Epidermal melanocyte (primary cell): ENCODE results near the gene CD96.
"Not testable (repeated sequence)": the region's sequence is repeated elsewhere in the genome, so short reads cannot be mapped to it uniquely, and the experiment has no call there.

Experiments
- DNase-seq: peaks from one replicate; pipeline ENCODE4 v3.0.0; 2011; ENCODE audit warnings: low spot score; ENCODE audit not compliant: insufficient read length

CD96 gene

DNA sequence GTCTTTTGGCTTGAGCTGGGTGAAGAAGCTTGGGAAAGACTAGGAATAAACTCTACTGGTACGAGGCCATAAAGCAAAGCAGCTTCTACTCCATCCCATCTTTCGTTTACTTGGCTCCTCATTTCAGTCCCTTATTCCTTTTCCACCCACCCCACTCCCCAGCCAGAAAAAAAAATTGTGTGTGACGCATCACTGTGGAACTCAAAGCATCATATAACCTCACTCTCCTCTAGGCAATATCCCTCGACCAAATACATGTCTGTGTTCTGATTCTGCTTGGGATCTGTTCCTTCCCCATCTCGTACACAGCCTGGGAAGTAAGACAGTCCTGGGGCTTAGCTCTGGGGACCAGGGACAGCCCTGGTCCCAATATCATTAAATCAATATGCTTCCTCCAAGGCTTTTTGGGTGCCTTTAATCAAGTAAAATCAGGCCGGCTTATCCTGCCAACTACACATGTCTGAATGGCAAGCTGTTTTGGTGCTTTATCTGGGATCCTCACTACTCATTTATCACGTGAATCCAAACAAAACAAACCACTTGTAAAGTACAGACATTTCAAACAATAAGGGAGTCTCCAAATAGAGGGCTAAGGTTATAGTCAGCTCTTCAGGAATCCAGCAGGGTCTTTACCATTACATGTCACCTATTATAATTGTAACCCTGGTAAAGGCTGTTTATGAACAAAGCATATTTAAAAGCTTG lies 128.1 kb downstream of the CD96 start:
- no peak for DNase-seq

GRCh38 chr3:111672461-111672860 lies 130.5 kb downstream of the CD96 start:
- DNase-seq = not testable (repeated sequence)

DNA sequence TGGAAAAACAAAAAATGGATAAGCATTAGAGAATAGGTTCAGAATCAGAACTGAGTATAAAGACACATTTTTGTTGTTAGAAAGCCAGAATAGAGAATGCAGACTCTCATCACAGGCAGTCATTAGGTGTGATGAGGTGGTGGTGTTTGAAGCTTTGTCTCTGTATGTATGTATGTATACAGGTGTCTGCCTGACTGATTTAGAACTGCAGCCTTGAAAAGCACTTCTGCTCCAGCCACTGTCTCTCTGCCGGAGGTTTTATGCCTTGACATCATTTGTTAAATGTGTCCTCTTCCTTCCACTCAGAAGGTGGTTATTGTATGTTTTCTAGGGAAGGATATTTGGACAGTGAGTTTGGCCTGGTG lies 133.8 kb downstream of the CD96 start:
- DNase-seq = no peak

- no peak for DNase-seq
Observed at GRCh38 chr3:111676211-111677006, 134.4 kb downstream of the CD96 start.

- DNase-seq = no peak
Observed at GRCh38 chr3:111677007-111677392, 135.0 kb downstream of the CD96 start.

GRCh38 chr3:111681661-111682426 lies 139.8 kb downstream of the CD96 start:
- DNase-seq = no peak

DNA sequence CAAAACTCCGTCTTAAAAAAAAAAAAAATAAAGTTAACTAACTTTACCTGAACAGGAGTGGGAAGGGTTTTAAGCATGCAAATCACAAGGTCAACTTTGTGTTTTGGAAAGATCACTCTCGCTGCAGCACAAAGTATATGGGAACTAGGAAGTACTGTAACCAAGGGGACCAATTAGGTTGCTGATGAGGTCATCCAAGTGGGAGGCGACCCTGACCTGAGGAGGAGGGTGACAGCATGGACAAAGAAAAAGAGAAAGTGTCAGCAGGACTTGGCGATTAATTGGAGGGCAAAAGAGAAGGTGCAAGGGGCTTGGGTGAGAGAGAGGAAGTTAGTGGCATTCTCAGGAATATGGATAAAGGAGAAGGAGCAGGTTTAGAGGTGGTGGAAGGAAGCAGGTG lies 142.6 kb downstream of the CD96 start:
- DNase-seq = no peak

DNA sequence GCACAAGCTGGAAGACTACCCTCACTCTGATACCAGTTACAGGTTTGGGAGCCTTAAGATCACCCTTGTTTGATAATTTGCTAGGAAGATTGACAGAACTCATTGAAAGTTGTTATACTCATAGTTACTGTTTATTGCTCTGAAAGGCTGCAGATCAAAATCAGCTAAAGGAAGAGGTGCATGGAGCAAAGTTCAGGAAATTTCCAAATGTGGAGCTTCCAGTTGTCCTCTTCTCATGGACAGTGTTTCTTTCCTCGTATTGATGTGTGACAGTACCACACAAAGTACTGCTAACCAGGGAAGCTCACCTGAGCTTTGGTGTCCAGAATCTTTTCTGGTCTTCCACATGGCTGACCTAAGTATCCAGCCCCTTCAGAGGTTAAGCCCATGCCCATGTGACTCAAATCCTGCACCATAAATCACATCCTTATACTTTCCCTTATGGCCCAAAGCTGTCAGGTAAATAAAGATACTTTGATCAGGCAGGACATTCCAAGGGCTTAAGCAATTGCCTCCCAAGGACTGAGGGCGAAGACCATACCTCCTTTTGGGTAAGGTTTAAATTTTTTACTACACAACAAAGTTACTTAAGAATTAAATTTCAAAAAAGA lies 146.3 kb downstream of the CD96 start:
- DNase-seq = no peak

- DNase-seq = no peak
Observed at GRCh38 chr3:111690242-111690641, 148.2 kb downstream of the CD96 start.

- DNase-seq = no peak
Observed at GRCh38 chr3:111691293-111691909, 149.4 kb downstream of the CD96 start.

DNA sequence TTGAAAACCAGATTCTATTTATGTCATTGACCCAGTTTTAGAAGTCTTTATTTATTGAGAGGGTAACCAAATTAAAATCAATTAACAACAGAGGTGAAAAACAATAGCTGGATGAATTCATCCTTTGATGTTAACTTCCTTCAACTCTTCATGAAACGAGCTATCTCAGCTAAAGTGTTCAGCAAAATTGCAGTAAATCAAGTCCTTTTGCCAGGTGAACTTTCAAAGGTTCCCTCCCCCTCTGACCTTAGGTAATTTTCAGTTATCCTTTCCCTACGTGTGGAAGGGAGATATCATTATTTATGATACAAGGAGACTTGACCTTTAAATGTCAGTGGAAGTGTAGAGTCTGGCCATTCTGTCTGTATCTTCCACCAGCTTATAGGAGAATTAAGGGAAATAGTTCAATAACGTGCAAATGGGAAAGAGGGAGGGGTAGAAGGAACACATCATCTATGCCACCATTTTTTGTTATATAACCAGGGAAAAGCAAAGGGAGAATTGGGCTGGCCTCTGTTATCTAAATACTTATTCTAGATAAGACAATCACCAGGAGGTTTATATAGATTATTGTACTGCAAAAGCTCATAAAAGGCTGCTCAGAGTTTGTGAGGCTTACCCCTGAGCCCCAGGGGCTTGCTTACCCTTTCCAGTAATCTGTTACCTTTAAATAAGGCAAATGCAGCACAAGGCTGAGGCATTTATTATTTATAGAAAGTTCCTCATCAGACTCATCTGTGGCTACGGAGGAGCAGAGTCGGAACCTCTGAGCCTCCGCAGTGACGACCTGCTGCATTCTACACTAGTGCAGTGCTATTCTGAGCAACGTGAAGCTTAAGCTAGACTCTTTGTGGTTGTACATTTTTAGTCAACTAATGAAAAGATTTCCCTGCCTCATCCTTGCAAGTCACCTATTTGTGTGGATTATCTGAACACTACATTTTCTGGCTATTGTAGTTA lies 150.9 kb downstream of the CD96 start:
- no peak for DNase-seq

GRCh38 chr3:111694471-111694870 lies 152.5 kb downstream of the CD96 start:
- DNase-seq = no peak

GRCh38 chr3:111695636-111696117 lies 153.7 kb downstream of the CD96 start:
- DNase-seq = no peak

- DNase-seq = no peak
Observed at GRCh38 chr3:111700054-111700453, 158.1 kb downstream of the CD96 start.

DNA sequence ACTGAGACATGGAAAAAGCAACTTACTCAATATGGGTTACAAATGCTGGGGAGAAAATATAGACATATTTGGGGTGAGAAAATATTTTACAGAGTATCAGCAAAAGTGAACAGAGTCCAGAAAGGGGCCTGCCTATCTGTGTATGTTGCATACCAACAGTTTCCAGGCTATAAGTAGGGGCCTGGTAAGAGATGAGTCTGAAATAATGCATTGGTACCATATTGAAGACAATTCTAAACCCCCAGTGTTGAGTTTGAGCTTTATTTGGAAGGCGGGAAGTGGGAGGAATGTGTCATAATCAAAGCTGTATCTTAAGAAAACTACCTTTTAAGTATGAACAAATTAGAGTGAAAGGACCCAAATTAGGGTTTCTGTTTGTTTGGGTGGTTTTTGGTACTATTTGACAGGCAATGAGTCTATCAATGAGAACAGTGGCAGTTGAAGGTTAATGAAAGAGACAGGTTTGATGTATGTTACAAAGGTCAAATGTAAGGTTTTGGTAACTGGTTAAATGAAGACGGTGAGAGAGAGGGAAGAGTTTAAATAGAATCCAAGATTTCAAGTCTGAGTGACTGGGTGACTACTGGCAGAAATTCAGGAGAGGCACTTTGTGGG lies 159.4 kb downstream of the CD96 start:
- no peak for DNase-seq
